Activated CD4-positive, alpha-beta T cell treated with anti-CD3 and anti-CD28 coated beads, Interleukin-2, amount 10 ng/mL, durations not matched to agents 24 days and 14 days (primary cell): ENCODE measurements around the gene TBK1. TPM values are rescaled to one million over a fixed set of nuclear protein-coding genes. Genes with fewer than 3 reads are reported as not detected.
"Not testable (repeated sequence)": the region's sequence is repeated elsewhere in the genome, so short reads cannot be mapped to it uniquely, and the experiment has no call there.

Experiments used
- DNase-seq: peaks from one replicate; pipeline ENCODE4 v3.0.0; 2022
- H3K27ac Mint-ChIP-seq: one replicate; pipeline ENCODE4 v1.8.0; 2022; ENCODE audit warnings: mild to moderate bottlenecking, mixed read lengths
- H3K27me3 Mint-ChIP-seq: one replicate; pipeline ENCODE4 v1.8.0; 2022; ENCODE audit warnings: mixed read lengths
- H3K36me3 Mint-ChIP-seq: one replicate; pipeline ENCODE4 v1.8.0; 2022; ENCODE audit warnings: low read depth, mild to moderate bottlenecking, mixed read lengths
- H3K4me1 Mint-ChIP-seq: one replicate; pipeline ENCODE4 v1.8.0; 2021; ENCODE audit warnings: mixed read lengths
- H3K4me3 Mint-ChIP-seq: one replicate; pipeline ENCODE4 v1.8.0; 2022; ENCODE audit warnings: mild to moderate bottlenecking, moderate library complexity, mixed read lengths
- H3K9me3 Mint-ChIP-seq: one replicate; pipeline ENCODE4 v1.8.0; 2021; ENCODE audit warnings: mixed read lengths
- intact Hi-C: fragments of 100-400 bp; cut with micrococcal nuclease; formaldehyde crosslinking; loops from one replicate; pipeline ENCODE4 v1.15.1; 2023
- total RNA-seq: library from RNA; stranded (reverse); gene quantifications from 2 replicates; pipeline ENCODE4 v1.2.3, GENCODE V29; 2022

TBK1 gene
- total RNA-seq, 1 donor from 2014 or later, result 32.9 TPM

DNA sequence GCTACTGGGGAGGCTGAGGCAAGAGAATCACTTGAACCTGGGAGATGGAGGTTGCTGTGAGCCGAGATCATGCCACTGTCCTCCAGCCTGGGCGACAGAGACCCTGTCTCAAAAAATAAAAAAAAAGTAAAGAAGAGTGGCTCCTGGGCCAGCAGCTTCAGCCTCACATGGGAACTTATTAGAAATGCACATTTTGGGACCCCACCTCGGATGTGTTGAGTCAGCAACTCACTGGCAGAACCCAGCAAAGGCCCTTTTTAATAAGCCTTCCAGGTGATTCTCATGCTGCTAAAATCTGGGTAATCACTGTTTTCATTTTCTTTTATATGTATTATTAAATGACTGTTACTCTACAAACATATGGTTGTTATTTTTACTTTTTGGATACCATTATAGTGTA, 41.6 kb downstream of the TBK1 start:
- H3K9me3 Mint-ChIP-seq, result peaks cover 3% of the 10 kb centered on the region
- H3K27me3 Mint-ChIP-seq, result no peaks in the 10 kb centered on the region
- H3K36me3 Mint-ChIP-seq, result peaks cover 47% of the 10 kb centered on the region
- intact Hi-C loops, result loop anchor here (5.0 kb wide), 1 partner anchor 76 kb away; no protein-coding TSS in a partner anchor
- DNase-seq, result no peak
- H3K4me3 Mint-ChIP-seq, result no peak overlapping the region
- H3K27ac Mint-ChIP-seq, result no peak overlapping the region
- H3K4me1 Mint-ChIP-seq, result peaks cover 13% of the 10 kb centered on the region

DNA sequence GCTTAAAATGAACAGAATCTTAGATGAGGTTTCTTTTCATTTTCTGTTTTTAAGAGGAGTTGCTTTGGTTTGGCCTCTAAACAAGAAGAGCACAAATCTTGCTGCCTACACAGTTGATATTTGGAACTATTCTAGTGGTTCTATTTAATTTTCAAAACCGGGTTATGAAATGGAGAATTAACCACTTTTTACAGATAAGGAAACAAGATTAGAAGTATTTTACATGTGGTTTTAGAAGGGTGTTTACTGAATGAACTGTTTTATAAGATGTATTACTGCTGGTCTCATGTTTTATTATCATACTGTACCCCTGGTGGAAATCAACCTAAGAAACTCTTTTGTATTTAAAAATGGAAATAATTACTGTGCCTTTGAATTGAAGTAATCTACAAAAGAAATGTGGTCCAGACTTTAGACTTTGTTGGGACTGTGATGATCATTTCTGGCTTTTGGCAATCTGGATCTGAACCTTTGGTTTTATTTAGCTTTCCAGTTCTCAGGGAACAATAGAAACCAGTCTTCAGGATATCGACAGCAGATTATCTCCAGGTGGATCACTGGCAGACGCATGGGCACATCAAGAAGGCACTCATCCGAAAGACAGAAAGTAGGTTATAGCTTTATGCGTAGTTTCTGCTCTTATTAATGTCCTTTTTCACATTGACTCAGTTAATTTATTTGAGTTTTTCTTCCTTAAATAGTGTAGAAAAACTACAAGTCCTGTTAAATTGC, 43.2 kb downstream of the TBK1 start:
- Mint-ChIP-seq H3K9me3 (no peaks in the 10 kb centered on the region), H3K27ac (peak overlapping the region; percentile 34), H3K36me3 (peaks cover 46% of the 10 kb centered on the region), H3K4me1 (peaks cover 8% of the 10 kb centered on the region), H3K4me3 (no peak overlapping the region), H3K27me3 (no peaks in the 10 kb centered on the region)
- DNase-seq, result no peak
- intact Hi-C loops, result loop anchor here (5.0 kb wide), 1 partner anchor 78 kb away; no protein-coding TSS in a partner anchor

DNA sequence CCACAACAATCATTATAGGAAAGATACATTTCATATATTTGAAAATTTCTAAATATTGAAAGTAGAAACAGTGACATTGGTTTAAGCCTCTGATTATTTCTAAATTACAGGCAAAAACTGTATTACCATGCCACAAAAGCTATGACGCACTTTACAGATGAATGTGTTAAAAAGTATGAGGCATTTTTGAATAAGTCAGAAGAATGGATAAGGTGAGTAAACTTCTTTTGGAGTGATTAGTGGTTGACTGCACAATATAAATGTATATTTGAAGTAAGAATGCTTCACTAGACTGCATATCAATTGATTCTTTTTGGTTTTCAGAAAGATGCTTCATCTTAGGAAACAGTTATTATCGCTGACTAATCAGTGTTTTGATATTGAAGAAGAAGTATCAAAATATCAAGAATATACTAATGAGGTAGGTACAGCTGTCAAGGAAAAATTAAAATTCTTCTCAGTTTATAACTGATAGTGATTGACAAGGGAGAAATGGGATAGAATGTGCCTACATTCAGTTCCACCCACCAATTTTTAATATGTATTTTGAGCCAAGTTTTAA, 45.0 kb downstream of the TBK1 start:
- no peak overlapping the region for H3K4me3 Mint-ChIP-seq
- DNase-seq, result no peak
- no peak overlapping the region for H3K27ac Mint-ChIP-seq
- intact Hi-C loops, result no loop called here
- H3K36me3 Mint-ChIP-seq, result peaks cover 44% of the 10 kb centered on the region
- no peaks in the 10 kb centered on the region for H3K27me3 Mint-ChIP-seq
- no peaks in the 10 kb centered on the region for H3K9me3 Mint-ChIP-seq
- H3K4me1 Mint-ChIP-seq, result peaks cover 6% of the 10 kb centered on the region

DNA sequence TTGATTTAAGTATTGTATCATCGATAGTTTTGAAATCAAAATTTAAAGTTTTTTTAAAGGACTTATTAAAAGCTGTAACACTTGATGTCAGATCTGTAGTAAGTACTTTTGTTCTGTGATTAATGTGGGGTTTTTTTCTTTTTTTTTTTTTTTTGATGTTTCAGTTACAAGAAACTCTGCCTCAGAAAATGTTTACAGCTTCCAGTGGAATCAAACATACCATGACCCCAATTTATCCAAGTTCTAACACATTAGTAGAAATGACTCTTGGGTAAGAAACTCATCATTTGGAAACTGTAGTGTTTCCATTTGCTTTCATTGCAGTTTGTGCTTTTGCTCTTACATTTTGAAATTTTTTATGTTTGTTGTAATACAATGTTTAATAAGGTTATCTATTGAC, 45.6 kb downstream of the TBK1 start:
- H3K36me3 Mint-ChIP-seq, result peaks cover 44% of the 10 kb centered on the region
- DNase-seq, result no peak
- peak overlapping the region; percentile 75 for H3K27ac Mint-ChIP-seq
- intact Hi-C loops, result no loop called here
- H3K27me3 Mint-ChIP-seq, result no peaks in the 10 kb centered on the region
- no peaks in the 10 kb centered on the region for H3K9me3 Mint-ChIP-seq
- no peak overlapping the region for H3K4me3 Mint-ChIP-seq
- H3K4me1 Mint-ChIP-seq, result peaks cover 6% of the 10 kb centered on the region

DNA sequence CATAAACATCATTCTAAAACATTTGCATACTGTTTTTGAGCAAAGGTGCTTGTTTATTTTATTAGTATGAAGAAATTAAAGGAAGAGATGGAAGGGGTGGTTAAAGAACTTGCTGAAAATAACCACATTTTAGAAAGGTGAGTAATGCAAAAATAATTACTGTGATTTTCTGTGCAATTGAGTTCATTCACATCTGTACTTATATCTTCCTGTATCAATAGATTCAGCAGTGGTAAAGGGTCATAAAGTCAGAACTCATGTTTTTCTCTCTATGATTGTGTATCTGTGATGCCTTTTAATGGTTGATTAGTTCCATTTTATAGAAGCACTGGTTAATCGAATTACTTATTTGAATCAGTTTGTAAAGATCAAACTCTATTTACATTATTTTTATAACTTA, 46.0 kb downstream of the TBK1 start:
- Mint-ChIP-seq H3K9me3 (no peaks in the 10 kb centered on the region), H3K4me3 (no peak overlapping the region), H3K27me3 (no peaks in the 10 kb centered on the region), H3K27ac (peak overlapping the region; percentile 75), H3K4me1 (peaks cover 6% of the 10 kb centered on the region), H3K36me3 (peaks cover 46% of the 10 kb centered on the region)
- no peak for DNase-seq
- intact Hi-C loops, result no loop called here

DNA sequence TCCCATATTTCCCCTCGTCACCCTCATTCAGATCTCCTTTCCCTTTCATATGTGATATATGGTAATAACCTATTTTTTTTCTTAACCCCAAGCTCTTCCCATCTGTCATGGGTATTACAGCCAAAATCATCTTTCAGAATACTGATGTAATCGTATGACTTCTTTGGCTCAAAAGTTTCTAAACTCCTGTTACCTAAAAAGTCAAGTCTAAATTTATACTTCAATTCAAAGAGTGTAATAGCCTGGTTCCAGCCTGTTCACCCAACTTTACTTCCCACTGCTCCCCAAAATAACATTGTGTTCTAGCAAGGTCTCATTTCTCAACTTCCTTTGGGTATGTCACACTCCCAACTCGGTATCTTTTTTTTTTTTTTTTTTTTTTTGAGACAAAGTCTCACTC, 48.5 kb downstream of the TBK1 start:
- Mint-ChIP-seq H3K36me3 (peaks cover 38% of the 10 kb centered on the region), H3K27me3 (no peaks in the 10 kb centered on the region), H3K4me1 (peaks cover under 1% of the 10 kb centered on the region), H3K9me3 (no peaks in the 10 kb centered on the region), H3K27ac (no peak overlapping the region), H3K4me3 (no peak overlapping the region)
- intact Hi-C loops, result no loop called here
- no peak for DNase-seq

DNA sequence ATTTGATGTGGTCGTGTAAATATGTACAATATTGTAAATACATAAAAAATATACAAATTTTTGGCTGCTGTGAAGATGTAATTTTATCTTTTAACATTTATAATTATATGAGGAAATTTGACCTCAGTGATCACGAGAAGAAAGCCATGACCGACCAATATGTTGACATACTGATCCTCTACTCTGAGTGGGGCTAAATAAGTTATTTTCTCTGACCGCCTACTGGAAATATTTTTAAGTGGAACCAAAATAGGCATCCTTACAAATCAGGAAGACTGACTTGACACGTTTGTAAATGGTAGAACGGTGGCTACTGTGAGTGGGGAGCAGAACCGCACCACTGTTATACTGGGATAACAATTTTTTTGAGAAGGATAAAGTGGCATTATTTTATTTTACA, 49.6 kb downstream of the TBK1 start:
- Mint-ChIP-seq H3K27me3 (no peaks in the 10 kb centered on the region), H3K4me3 (no peak overlapping the region), H3K27ac (no peak overlapping the region), H3K36me3 (peaks cover 35% of the 10 kb centered on the region), H3K9me3 (no peaks in the 10 kb centered on the region), H3K4me1 (no peaks in the 10 kb centered on the region)
- intact Hi-C loops, result no loop called here
- DNase-seq, result no peak

DNA sequence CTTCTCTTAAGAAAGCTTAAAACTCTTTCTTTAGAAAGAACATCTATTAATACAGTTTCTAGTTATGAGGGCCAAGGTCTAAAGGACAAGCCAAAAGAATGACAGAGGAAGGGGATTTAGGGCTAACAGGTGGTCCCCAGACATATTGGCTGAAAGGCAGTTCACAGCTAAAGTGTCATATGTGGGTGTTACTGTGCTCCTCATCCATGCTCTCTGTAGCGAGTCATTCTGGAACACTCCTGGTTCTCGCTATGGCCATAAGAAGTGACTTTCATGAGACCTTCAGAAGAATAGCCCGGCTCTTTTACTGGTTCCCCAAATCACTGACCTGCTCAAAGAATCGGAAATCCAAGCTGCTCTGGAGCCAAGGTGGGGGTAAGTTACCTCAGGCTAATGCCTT, 55.0 kb downstream of the TBK1 start:
- no peaks in the 10 kb centered on the region for H3K4me1 Mint-ChIP-seq
- H3K36me3 Mint-ChIP-seq, result peaks cover 4% of the 10 kb centered on the region
- intact Hi-C loops, result no loop called here
- peaks cover 2% of the 10 kb centered on the region for H3K27me3 Mint-ChIP-seq
- no peak overlapping the region for H3K4me3 Mint-ChIP-seq
- DNase-seq, result no peak
- no peak overlapping the region for H3K27ac Mint-ChIP-seq
- no peaks in the 10 kb centered on the region for H3K9me3 Mint-ChIP-seq

DNA sequence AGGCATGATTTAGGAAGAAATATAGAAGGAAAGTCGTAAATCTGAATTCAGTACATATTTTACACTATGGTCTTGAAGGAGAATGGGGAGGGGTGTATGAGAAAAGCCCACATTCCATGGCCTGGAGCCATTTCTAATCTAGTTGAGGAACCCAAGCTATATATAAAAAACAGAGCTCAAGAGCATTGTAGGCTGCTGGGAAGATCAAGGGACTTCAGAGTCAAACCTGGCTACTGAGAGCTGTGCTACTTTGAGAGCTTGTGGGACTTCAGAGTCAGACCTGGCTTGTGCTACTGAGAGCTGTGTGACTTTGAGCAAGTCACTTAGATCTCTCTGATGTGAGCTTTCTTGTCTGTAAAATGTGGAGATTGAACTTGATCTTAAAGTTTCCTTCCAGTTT, 58.7 kb downstream of the TBK1 start:
- no peaks in the 10 kb centered on the region for H3K4me1 Mint-ChIP-seq
- no peaks in the 10 kb centered on the region for H3K36me3 Mint-ChIP-seq
- H3K9me3 Mint-ChIP-seq, result no peaks in the 10 kb centered on the region
- no peak overlapping the region for H3K27ac Mint-ChIP-seq
- H3K27me3 Mint-ChIP-seq, result peaks cover 6% of the 10 kb centered on the region
- intact Hi-C loops, result no loop called here
- DNase-seq, result no peak
- H3K4me3 Mint-ChIP-seq, result no peak overlapping the region

DNA sequence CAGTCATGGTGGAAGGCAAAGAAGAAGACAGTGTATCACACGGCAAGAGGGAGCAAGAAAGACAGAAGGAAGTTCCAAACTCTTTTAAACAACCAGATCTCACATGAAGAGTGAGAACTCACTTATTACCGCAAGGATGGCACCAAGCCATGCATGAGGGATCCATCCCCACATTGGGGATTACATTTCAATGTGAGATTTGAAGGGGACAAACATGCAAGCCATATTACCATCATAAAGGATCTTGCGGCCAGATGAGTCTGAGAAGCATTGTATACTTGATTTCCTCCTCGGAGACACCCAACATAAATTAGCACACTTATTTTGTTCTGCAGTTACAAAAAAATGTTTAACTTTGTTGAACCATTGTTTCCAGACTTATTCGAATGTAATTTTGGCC, 66.5 kb downstream of the TBK1 start:
- Mint-ChIP-seq H3K36me3 (no peaks in the 10 kb centered on the region), H3K27me3 (peaks cover 2% of the 10 kb centered on the region)

DNA sequence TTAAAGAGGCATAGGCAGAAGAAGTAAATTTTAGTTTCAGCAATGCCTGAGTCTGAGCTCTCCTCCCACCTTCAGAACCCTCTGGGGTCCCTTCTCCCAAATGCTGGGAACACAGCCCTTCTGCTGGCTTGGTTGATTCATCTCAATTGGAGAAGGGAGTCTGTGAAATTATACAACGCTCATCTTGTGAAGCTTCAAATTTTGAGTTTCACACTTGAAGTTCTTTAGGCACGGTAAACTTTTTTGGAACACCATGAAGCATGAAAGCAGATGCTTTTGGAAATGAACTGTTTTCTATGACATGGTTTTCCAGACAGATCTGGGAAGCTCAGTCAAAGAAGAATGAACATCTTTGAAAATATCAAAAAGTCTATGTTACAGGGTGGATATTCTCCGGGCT, 69.9 kb downstream of the TBK1 start:
- peaks cover 2% of the 10 kb centered on the region for H3K27me3 Mint-ChIP-seq
- H3K9me3 Mint-ChIP-seq, result no peaks in the 10 kb centered on the region
- intact Hi-C loops, result no loop called here
- peaks cover 2% of the 10 kb centered on the region for H3K4me1 Mint-ChIP-seq
- no peak overlapping the region for H3K4me3 Mint-ChIP-seq
- no peak overlapping the region for H3K27ac Mint-ChIP-seq
- no peaks in the 10 kb centered on the region for H3K36me3 Mint-ChIP-seq
- DNase-seq, result no peak

More for the DNA sequence above, 66.5 kb downstream of the TBK1 start:
- DNase-seq, result no peak
- Mint-ChIP-seq H3K9me3 (no peaks in the 10 kb centered on the region), H3K27ac (no peak overlapping the region), H3K4me3 (no peak overlapping the region), H3K4me1 (peaks cover 2% of the 10 kb centered on the region)
- intact Hi-C loops, result no loop called here

DNA sequence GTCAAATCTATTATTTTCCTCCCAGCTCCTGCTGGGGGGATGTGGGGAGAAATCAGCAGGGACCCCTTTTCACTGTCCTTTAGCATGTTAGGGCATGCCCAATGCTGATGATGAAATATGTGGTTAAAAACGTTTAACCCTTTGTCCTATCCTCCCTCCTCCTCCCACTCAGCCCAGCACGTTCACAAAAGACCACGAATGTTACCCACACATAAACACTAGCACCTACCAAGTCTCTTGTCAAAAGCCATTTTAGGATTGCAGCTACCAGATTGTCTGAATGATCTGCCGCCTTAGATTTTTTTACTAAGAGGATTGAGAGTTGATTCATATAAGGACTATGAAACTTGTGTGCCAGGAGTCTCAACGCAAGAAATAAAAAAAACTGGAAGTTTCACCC, 70.4 kb downstream of the TBK1 start:
- DNase-seq, result no peak
- Mint-ChIP-seq H3K4me1 (peaks cover 2% of the 10 kb centered on the region), H3K9me3 (no peaks in the 10 kb centered on the region), H3K36me3 (no peaks in the 10 kb centered on the region), H3K4me3 (no peak overlapping the region), H3K27ac (no peak overlapping the region), H3K27me3 (peaks cover 2% of the 10 kb centered on the region)
- intact Hi-C loops, result no loop called here

DNA sequence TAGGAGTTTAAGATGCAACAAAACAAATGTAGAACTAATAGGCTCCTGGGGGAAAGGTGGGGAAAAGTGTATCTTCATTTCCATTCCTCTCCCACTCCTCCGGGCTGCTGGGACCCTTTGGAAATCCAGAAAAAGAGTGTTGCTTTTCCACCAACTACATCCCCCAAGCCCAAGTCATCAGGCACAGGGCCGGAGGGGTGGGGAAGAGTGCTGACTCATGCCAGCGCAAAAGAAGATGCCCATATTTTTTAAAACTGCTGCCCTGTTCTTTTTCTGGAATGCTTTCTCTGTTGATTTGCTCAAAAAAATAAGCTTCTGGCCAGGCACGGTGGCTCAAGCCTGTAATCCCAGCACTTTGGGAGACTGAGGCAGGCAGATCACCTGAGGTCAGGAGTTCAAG, 70.9 kb downstream of the TBK1 start:
- Mint-ChIP-seq H3K27me3 (peaks cover 2% of the 10 kb centered on the region), H3K9me3 (no peaks in the 10 kb centered on the region), H3K4me3 (no peak overlapping the region), H3K4me1 (peaks cover 2% of the 10 kb centered on the region), H3K27ac (no peak overlapping the region), H3K36me3 (no peaks in the 10 kb centered on the region)
- intact Hi-C loops, result no loop called here
- no peak for DNase-seq

DNA sequence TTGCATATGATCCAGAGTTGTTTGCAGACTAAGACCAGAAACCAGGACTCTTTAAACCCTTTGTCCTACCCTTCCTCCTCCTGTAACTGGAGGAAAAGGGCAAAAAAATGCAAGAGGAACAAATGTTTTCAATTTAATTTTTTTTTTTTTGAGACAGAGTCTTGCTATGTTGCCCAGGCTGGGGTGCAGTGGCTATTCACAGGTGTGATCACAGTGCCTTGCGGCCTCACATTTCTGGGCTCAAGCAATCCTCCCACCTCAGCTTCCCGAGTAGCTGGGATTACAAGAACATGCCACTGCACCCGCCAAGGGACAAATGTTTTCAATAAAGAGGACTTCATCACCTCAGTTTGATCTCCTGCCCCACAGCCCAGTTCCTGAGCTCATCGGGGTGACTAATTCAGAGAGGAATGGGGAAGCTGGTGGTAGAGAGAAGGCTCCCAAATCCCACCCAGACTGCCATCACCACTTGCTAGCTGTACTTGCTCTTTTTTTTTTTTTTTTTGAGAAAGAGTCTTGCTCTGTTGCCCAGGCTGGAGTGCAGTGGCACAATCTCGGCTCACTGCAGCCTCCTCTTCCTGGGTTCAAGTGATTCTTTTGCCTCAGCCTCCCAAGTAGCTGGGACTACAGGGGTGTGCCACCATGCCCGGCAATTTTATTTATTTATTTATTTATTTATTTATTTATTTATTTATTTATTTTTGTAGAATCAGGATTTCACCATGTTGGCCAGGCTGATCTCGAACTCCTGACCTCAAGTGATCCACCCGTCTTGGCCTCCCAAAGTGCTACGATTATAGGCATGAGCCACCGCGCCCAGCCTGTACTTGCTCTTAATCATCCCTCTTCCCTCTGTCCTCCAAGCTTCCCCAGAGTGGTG, 71.9 kb downstream of the TBK1 start:
- not testable (repeated sequence) for H3K4me3 Mint-ChIP-seq, H3K4me1 Mint-ChIP-seq, H3K36me3 Mint-ChIP-seq

More for the DNA sequence above, 71.9 kb downstream of the TBK1 start:
- H3K9me3 Mint-ChIP-seq, H3K27me3 Mint-ChIP-seq, DNase-seq, H3K27ac Mint-ChIP-seq, intact Hi-C loops: not testable (repeated sequence)
